Retinal pigment epithelial cell (primary cell): ENCODE measurements around the gene IPO8.

Experiments used
- DNase-seq: peaks from one replicate; pipeline ENCODE4 v3.0.0-alpha.2; 2010; ENCODE audit warnings: low read depth
- H3K4me3 ChIP-seq: 2 replicates; pipeline ENCODE4 v1.5.1; 2011; ENCODE audit warnings: mild to moderate bottlenecking, low read length, control low read depth, moderate library complexity
- TF ChIP-seq, protein P1 (sequence below): conservative IDR thresholded peaks from 2 replicates; pipeline ENCODE4 v1.5.1; 2011; ENCODE audit warnings: low read depth, low read length, control low read depth, inconsistent platforms

IPO8 gene

DNA sequence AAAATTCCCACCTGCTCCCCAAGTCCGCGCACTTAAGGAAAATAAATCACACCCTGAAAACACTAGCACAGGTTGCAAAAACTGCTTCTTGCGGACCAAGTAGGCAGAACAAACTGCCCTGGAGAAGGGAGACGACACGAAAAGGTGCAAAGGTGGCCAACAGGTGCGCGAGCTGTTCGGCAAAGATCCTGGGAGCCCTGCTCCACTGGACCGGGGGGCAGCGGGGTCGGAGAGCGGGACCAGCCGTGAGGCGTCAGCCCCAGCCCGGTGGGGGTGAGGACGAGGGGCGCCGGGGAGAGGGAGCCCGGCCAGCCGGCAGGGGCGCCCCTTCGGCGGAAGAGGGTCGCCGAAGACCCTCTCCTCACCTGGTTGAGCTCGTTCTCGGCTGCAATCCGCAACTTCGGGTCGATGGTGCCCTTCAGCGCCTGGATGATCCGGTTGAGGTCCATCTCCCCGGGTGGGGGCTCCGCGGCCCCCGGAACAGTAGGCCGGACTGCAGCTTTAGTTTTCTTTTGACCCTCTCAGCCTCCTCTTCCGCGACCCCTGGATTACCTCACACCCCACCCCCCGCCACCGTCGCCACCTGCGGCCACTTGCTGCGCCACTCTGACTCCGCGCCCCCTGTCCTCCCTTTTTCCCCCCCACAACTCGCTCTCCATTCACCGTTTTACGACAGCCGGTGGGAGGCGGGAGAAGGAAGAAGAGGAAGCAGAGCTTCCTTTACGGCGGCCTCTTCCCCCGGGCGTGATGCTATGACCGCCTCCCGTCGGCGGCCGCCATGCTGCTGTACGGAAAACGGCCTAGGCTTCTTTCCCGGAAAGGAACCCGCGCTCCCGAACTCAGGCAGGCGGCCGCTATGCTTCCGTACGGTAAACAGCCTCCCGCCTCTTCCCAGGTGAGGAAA lies at the start of gene IPO8:
Gene IPO8 (minus strand): TSS at position 671 of the 904 bp plus-strand sequence. CDS start 222 bp downstream, at position 449.
- TF ChIP-seq, protein P1, sequence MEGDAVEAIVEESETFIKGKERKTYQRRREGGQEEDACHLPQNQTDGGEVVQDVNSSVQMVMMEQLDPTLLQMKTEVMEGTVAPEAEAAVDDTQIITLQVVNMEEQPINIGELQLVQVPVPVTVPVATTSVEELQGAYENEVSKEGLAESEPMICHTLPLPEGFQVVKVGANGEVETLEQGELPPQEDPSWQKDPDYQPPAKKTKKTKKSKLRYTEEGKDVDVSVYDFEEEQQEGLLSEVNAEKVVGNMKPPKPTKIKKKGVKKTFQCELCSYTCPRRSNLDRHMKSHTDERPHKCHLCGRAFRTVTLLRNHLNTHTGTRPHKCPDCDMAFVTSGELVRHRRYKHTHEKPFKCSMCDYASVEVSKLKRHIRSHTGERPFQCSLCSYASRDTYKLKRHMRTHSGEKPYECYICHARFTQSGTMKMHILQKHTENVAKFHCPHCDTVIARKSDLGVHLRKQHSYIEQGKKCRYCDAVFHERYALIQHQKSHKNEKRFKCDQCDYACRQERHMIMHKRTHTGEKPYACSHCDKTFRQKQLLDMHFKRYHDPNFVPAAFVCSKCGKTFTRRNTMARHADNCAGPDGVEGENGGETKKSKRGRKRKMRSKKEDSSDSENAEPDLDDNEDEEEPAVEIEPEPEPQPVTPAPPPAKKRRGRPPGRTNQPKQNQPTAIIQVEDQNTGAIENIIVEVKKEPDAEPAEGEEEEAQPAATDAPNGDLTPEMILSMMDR = peak; percentile 51
- peak; percentile 64 for DNase-seq
- H3K4me3 ChIP-seq = peak within 1 kb of the TSS; percentile 99

GRCh38 chr12:30744321-30744720 lies 48.7 kb upstream of the IPO8 start:
- no peak overlapping the region for H3K4me3 ChIP-seq
- no peak for DNase-seq
- TF ChIP-seq, protein P1 = no peak

GRCh38 chr12:30740274-30740673 lies 44.6 kb upstream of the IPO8 start:
- TF ChIP-seq, protein P1 = no peak
- no peak for DNase-seq
- no peak overlapping the region for H3K4me3 ChIP-seq

DNA sequence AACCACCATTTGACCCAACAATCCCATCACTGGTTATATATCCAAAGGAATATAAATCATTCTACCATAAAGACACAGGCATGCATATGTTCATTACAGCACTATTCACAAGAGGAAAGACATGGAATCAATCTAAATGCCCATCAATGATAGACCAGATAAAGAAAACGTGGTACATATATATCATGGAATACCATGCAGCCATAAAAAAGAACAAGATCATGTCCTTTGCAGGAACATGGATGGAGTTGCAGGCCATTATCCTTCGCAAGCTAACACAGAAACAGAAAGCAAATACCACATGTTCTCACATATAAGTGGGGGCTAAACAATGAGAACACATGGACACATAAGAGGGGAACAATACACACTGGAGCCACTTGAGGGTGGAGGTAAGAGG lies 43.4 kb upstream of the IPO8 start:
- H3K4me3 ChIP-seq = no peak overlapping the region
- TF ChIP-seq, protein P1 = no peak
- no peak for DNase-seq

- DNase-seq = no peak
- no peak overlapping the region for H3K4me3 ChIP-seq
- TF ChIP-seq, protein P1 = no peak
Measured at GRCh38 chr12:30732954-30733637, 37.4 kb upstream of the IPO8 start.

GRCh38 chr12:30730011-30730410 lies 34.3 kb upstream of the IPO8 start:
- H3K4me3 ChIP-seq = no peak overlapping the region
- TF ChIP-seq, protein P1 = no peak
- DNase-seq = no peak

GRCh38 chr12:30729547-30729946 lies 33.9 kb upstream of the IPO8 start:
- TF ChIP-seq, protein P1 = no peak
- H3K4me3 ChIP-seq = no peak overlapping the region
- no peak for DNase-seq
